T-cell (primary cell): Measurements from ENCODE around the gene SCN2B. TPM values are rescaled to one million over a fixed set of nuclear protein-coding genes. Genes with fewer than 3 reads are reported as not detected.

Source experiments
- ATAC-seq, 4 experiments: fragments of 200-7000 bp in 3 of 4; fragments of 150-1000 bp in 1 of 4; cut with Tn5 transposase; replicated peaks in 1 of 4; 1 replicate in 3 of 4; 2 replicates in 1 of 4; pipeline ENCODE4 v1.10.0; 2021; ENCODE audit warnings: moderate library complexity in 3 of 4, mild to moderate bottlenecking in 2 of 4, moderate number of reproducible peaks in 1 of 4
- CTCF ChIA-PET, 2 donors: fragments of 300-600 bp; sonication (Branson Sonifier 250); formaldehyde crosslinking; loops; one replicate each; lab custom pipeline; 2022; ENCODE audit warnings: antibody characterized with exemption in 2 of 2; lab: Charles Lee
- POLR2A ChIA-PET, 2 donors: fragments of 300-600 bp; sonication (Branson Sonifier 250); formaldehyde crosslinking; loops; one replicate each; lab custom pipeline; 2022; ENCODE audit warnings: antibody characterized with exemption in 2 of 2; lab: Charles Lee
- DNase-seq, 35 experiments: peaks; one replicate each; pipeline versions ENCODE4 v3.0.0 to v3.0.0-alpha.2; 2013 to 2023
- H3K27ac ChIP-seq: one replicate; pipeline ENCODE4 v1.5.1; 2013; ENCODE audit warnings: low read length
- H3K27me3 ChIP-seq, 2 experiments: replicated peaks in 1 of 2; 1 replicate in 1 of 2; 2 replicates in 1 of 2; pipeline versions ENCODE4 v1.6.1 to v1.7.0; 2013; ENCODE audit warnings: low read length in 1 of 2, mixed read lengths in 1 of 2; ENCODE audit not compliant: control insufficient read depth in 2 of 2, insufficient read depth in 2 of 2; ENCODE audit errors: extremely low read depth in 1 of 2
- H3K36me3 ChIP-seq, 2 donors: 1 replicate in 1 of 2; 2 replicates in 1 of 2; pipeline versions ENCODE4 v1.6.1 to v1.7.0; 2013; ENCODE audit warnings: low read length in 1 of 2; ENCODE audit not compliant: control insufficient read depth in 2 of 2, insufficient read depth in 1 of 2; ENCODE audit errors: extremely low read depth in 1 of 2
- H3K4me1 ChIP-seq, 2 experiments: 1 replicate in 1 of 2; 2 replicates in 1 of 2; pipeline versions ENCODE4 v1.6.1 to v1.7.0; 2013; ENCODE audit warnings: low read length in 2 of 2, mixed read lengths in 1 of 2; ENCODE audit not compliant: insufficient read depth in 2 of 2, control insufficient read depth in 1 of 2; ENCODE audit errors: extremely low read depth in 1 of 2
- H3K4me3 ChIP-seq, 2 donors: 1 replicate in 1 of 2; 2 replicates in 1 of 2; pipeline versions ENCODE4 v1.5.1 to v1.7.0; 2013; ENCODE audit warnings: mild to moderate bottlenecking in 2 of 2, low read length in 1 of 2, moderate library complexity in 1 of 2; ENCODE audit not compliant: control insufficient read depth in 1 of 2; ENCODE audit errors: extremely low read depth in 1 of 2
- H3K9me3 ChIP-seq: 2 replicates; pipeline ENCODE4 v1.7.0; 2013
- H3K27ac Mint-ChIP-seq, 2 donors: one replicate each; pipeline ENCODE4 v1.8.0; 2020 to 2021; ENCODE audit warnings: mild to moderate bottlenecking in 2 of 2, mixed read lengths in 2 of 2
- H3K27me3 Mint-ChIP-seq, 2 donors: one replicate each; pipeline ENCODE4 v1.8.0; 2021 to 2022; ENCODE audit warnings: mixed read lengths in 2 of 2
- H3K36me3 Mint-ChIP-seq: one replicate; pipeline ENCODE4 v1.8.0; 2021; ENCODE audit warnings: mixed read lengths
- H3K4me1 Mint-ChIP-seq, 3 donors: one replicate each; pipeline ENCODE4 v1.8.0; 2020 to 2022; ENCODE audit warnings: mixed read lengths in 3 of 3, mild to moderate bottlenecking in 1 of 3
- H3K4me3 Mint-ChIP-seq, 3 donors: one replicate each; pipeline ENCODE4 v1.8.0; 2020 to 2022; ENCODE audit warnings: mild to moderate bottlenecking in 3 of 3, mixed read lengths in 3 of 3, moderate library complexity in 3 of 3
- H3K9me3 Mint-ChIP-seq, 3 donors: one replicate each; pipeline ENCODE4 v1.8.0; 2020 to 2022; ENCODE audit warnings: mixed read lengths in 3 of 3
- WGBS: methylation state at CpG from one replicate; pipeline ENCODE4 v1.1.5; 2013; ENCODE audit warnings: missing lambda C conversion rate; ENCODE audit not compliant: insufficient coverage; 5-methylcytosine and 5-hydroxymethylcytosine counted together
- total RNA-seq, 35 experiments: library from RNA in 6 of 35; stranded (reverse) in 6 of 35; fragments of 120-200 nt in 1 of 35; gene quantifications; one replicate each; pipeline versions ENCODE4 v1.2.1 to v1.2.4 and lab custom pipeline; 2013 to 2026

SCN2B gene, protein sequence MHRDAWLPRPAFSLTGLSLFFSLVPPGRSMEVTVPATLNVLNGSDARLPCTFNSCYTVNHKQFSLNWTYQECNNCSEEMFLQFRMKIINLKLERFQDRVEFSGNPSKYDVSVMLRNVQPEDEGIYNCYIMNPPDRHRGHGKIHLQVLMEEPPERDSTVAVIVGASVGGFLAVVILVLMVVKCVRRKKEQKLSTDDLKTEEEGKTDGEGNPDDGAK
- total RNA-seq (under 1 TPM in 1 of 5 donors, not detected in 4; 0.06 TPM), total RNA-seq (lab: John Stamatoyannopoulos, UW) (0 to 0.09 (median 0) reads per million in 29 experiments)
- total RNA-seq (2013), result not detected

DNA sequence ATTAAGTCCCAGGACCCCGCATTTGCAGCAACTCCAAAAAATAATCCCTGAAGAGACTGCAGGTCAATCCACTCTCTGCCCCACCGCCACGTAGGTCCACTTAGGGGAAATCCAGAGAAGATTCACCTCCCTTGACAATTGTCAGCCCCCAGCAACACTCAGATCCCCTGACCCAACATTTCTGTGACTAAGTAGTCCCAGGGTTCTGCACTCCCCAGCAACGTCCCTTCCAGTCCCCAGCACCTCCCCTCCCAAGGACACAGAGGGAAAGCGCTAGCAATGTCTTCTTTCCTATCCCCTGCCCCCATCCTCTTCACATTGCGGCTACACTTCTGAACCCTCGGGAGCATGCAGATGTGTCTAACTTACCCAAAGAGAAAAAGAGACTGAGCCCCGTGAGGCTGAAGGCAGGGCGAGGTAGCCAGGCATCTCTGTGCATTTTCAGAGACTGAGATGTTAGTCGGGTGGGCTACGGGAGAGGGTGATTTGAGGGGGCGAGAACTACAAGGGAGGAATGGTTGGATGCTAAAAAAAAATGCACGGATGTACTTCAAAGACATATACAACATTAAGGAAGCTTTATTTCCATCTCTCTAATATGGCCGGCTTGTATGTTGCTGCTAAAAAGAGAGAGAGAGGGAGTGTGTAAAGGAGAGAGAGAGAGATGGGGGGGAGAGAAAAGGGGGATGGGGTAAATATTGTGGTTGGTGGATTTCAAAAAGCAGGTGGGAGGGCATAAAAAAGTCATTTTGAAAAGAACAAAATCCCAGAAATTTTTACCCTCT, at the start of gene SCN2B:
SCN2B (minus strand) TSS at position 647 of the 785 bp plus-strand sequence; CDS start at position 439, 208 bp downstream.
- Mint-ChIP-seq H3K4me1 (peaks cover 0 to 2% (median 2%) of the 10 kb centered on the region in 3 donors), H3K27me3 (peaks cover 10 to 13% of the 10 kb centered on the region in 2 donors), H3K27ac (no peak within 1 kb of the TSS), H3K9me3 (no peaks in the 10 kb centered on the region), H3K36me3 (no peaks in the 10 kb centered on the region), H3K4me3 (no peak within 1 kb of the TSS)
- peaks cover 0 to 9% of the 10 kb centered on the region in 2 experiments for H3K4me1 ChIP-seq
- POLR2A ChIA-PET, result no interaction called here
- H3K27me3 ChIP-seq, result peaks cover 0 to 35% of the 10 kb centered on the region in 2 experiments
- DNase-seq (no peak), ATAC-seq (no peak)
- CTCF ChIA-PET, result interaction anchor here (0.6 kb wide), 2 partner anchors 53 to 954 kb away, joined by 3 to 4 read pairs; no protein-coding TSS in a partner anchor
- no peak within 1 kb of the TSS for H3K4me3 ChIP-seq
- H3K9me3 ChIP-seq, result no peaks in the 10 kb centered on the region
- H3K27ac ChIP-seq, result no peak within 1 kb of the TSS
- WGBS, result 82% methylated on average over 5 of the region's 14 CpGs
- H3K36me3 ChIP-seq, result no peaks in the 10 kb centered on the region

DNA sequence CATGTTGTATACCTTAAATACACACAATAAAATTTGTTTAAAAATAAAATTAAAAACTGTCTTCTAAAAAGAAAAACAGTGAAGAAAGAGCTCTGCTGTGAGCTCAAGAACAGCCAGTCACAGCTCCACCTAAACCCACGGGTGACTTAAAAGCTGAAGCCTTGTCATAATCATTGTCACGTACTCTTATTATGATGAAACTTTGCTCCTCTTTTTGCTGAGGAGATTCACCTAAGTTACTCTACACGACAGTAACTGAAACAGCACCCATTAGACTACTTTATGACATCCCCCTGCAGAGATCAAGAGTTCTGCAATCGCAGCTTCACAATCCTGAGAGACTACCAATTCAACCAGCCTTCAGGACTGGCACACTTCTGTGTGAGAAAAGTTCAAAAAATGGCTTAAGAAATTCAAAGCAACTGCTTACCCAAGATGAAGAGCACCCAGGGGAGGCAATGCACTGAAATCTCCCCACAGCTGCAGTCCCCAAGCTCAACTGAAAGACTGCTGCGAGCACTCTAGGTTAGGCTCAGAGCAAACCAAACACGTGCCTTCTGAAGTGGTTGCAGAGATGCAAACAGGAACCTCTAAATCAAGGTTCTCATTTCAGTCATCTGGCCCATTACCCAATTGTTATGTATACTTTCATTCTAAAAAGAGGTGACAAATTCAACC, 48.2 kb upstream of the SCN2B start, which contains the start of gene JAML:
JAML (minus strand) TSS at position 501 of the 678 bp plus-strand sequence. CDS start 10,145 bp downstream, outside the sequence.
- Histone ChIP-seq H3K4me1 (peaks cover 73 to 75% of the 10 kb centered on the region in 2 experiments), H3K9me3 (no peaks in the 10 kb centered on the region), H3K27ac (peak within 1 kb of the TSS; percentile 84), H3K27me3 (no peaks in the 10 kb centered on the region), H3K36me3 (peaks cover 0 to 4% of the 10 kb centered on the region in 2 donors), H3K4me3 (peak within 1 kb of the TSS; percentile 63 to 87)
- peaks cover 40 to 61% (median 55%) of the 10 kb centered on the region in 3 donors for H3K4me1 Mint-ChIP-seq
- H3K27me3 Mint-ChIP-seq, result no peaks in the 10 kb centered on the region
- POLR2A ChIA-PET, result interaction anchor here (0.7 to 1.4 kb wide), 11 partner anchors 10 to 135 kb away, joined by 3 to 10 read pairs (median 4); partner anchors contain the start of genes MPZL3 (in 2 of the 2) and UBE4A (in 1 of the 2)
- H3K9me3 Mint-ChIP-seq, result no peaks in the 10 kb centered on the region
- DNase-seq (peak; percentile 39 to 86 (median 67)), ATAC-seq (peak; percentile 84 to 90 (median 90))
- peak within 1 kb of the TSS in 1 of 2 donors; percentile 94 for H3K27ac Mint-ChIP-seq
- H3K4me3 Mint-ChIP-seq, result peak within 1 kb of the TSS; percentile 83 to 91 (median 90)
- H3K36me3 Mint-ChIP-seq, result peaks cover 28% of the 10 kb centered on the region
- 5% methylated on average over 5 of the region's 6 CpGs for WGBS
- CTCF ChIA-PET, result interaction anchor here (0.5 to 1.5 kb wide), 19 partner anchors 8 to 253 kb away, joined by 3 to 20 read pairs (median 4); partner anchors contain the start of gene MPZL3 (in 1 of the 2)

DNA sequence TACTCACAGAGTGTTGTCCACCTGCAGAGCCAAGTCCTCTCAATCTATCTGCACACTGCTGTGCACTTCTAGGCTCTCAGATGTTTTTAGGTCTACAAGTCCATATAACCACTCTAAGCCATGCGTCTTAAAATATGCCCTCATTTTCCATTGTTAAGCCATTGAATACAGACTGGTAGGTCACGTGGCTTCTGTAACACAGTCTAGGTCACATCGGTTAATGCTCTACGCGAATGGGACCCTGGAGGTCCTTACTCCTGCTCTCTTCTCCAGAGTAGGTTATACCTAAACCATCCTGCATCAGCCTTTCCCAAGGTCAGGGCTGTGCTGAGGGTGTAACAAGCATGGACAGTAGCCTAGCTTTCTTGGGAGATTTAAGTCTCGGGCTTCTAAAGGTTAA, 47.6 kb upstream of the SCN2B start:
- peak overlapping the region; percentile 63 to 87 for H3K4me3 ChIP-seq
- no CpG with 5 or more reads among the region's 6 CpGs for WGBS
- no peaks in the 10 kb centered on the region for H3K9me3 ChIP-seq
- H3K27ac ChIP-seq, result peak overlapping the region; percentile 84
- no peaks in the 10 kb centered on the region for H3K9me3 Mint-ChIP-seq
- peaks cover 25% of the 10 kb centered on the region for H3K36me3 Mint-ChIP-seq
- peaks cover 0 to 4% of the 10 kb centered on the region in 2 donors for H3K36me3 ChIP-seq
- no peaks in the 10 kb centered on the region for H3K27me3 ChIP-seq
- ATAC-seq, result peak in 2 of 4 experiments; percentile 14 to 20
- CTCF ChIA-PET, result interaction anchor here (0.6 to 1.5 kb wide), 14 partner anchors 8 to 250 kb away, joined by 3 to 20 read pairs (median 4); partner anchors contain the start of gene MPZL3 (in 1 of the 2)
- H3K4me3 Mint-ChIP-seq, result peak overlapping the region; percentile 83 to 91 (median 90)
- H3K4me1 Mint-ChIP-seq, result peaks cover 47 to 67% (median 62%) of the 10 kb centered on the region in 3 donors
- H3K4me1 ChIP-seq, result peaks cover 67 to 77% of the 10 kb centered on the region in 2 experiments
- no peaks in the 10 kb centered on the region for H3K27me3 Mint-ChIP-seq
- peak overlapping the region in 1 of 2 donors; percentile 94 for H3K27ac Mint-ChIP-seq
- DNase-seq, result peak in 6 of 35 experiments; percentile 18 to 48 (median 30)
- POLR2A ChIA-PET, result interaction anchor here (0.8 to 1.4 kb wide), 10 partner anchors 10 to 136 kb away, joined by 3 to 10 read pairs (median 4); partner anchors contain the start of genes MPZL3 (in 2 of the 2) and UBE4A (in 1 of the 2)

DNA sequence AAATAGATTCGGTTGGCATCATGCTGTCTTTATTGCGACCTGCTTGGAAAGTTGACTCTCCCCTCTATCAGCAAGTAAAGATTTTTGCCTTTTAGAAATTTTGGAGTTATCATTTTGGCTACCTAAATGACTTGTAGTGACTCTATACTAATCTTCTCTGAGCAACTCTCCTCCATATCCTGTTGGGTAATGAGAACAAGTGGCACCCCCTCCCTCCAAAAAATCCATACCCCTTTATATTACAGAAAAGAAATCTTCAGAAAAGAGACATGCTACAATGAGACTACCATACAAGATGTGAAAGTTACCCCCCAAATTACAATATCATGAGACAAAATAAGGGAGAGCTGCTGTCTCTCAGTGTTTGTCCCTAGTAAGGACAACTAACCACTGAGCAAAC, 47.1 kb upstream of the SCN2B start:
- H3K27ac ChIP-seq, result peak overlapping the region; percentile 84
- peak overlapping the region; percentile 63 to 87 for H3K4me3 ChIP-seq
- Mint-ChIP-seq H3K4me1 (peaks cover 51 to 71% (median 66%) of the 10 kb centered on the region in 3 donors), H3K9me3 (no peaks in the 10 kb centered on the region), H3K36me3 (peaks cover 28% of the 10 kb centered on the region), H3K4me3 (peak overlapping the region; percentile 83 to 91 (median 90)), H3K27me3 (no peaks in the 10 kb centered on the region), H3K27ac (peak overlapping the region in 1 of 2 donors; percentile 94)
- ChIA-PET CTCF (interaction anchor here in 1 of 2 donors (1.2 to 1.5 kb wide), 3 partner anchors 18 to 28 kb away, joined by 3 to 20 read pairs (median 5); partner anchors contain the start of gene MPZL3), POLR2A (interaction anchor here in 1 of 2 donors (1.3 kb wide), 1 partner anchor 29 kb away, joined by 10 read pairs; the partner anchor contains the start of gene MPZL3)
- DNase-seq (peak in 1 of 35 experiments; percentile 34), ATAC-seq (peak in 1 of 4 experiments; percentile 17)
- H3K9me3 ChIP-seq, result no peaks in the 10 kb centered on the region
- H3K36me3 ChIP-seq, result peaks cover 0 to 4% of the 10 kb centered on the region in 2 donors
- no peaks in the 10 kb centered on the region for H3K27me3 ChIP-seq
- H3K4me1 ChIP-seq, result peaks cover 66 to 73% of the 10 kb centered on the region in 2 experiments
- no CpG with 5 or more reads among the region's 2 CpGs for WGBS

DNA sequence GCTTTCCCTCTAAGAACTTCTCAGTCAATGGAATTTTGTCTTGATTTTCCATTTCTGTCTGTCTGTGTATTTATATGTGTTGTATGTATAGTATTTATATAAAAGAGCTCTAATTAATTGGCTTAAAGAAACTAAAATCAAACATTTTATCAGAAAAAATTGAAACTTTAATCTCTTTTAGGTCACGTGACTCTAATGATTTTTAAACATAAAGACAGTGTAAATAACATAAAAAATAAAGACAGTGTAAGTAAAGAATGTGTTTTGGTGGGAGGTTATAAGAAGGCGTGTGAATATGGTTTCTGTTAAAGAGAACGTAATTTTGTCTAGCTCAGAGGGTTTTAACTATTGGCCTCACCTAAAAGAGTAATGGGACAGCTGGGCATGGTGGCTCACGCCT, 46.0 kb upstream of the SCN2B start:
- Mint-ChIP-seq H3K36me3 (peaks cover 22% of the 10 kb centered on the region), H3K4me3 (peak overlapping the region; percentile 75 to 91 (median 90)), H3K27ac (peak overlapping the region; percentile 91 to 93), H3K27me3 (no peaks in the 10 kb centered on the region), H3K4me1 (peaks cover 63 to 83% (median 77%) of the 10 kb centered on the region in 3 donors), H3K9me3 (no peaks in the 10 kb centered on the region)
- Histone ChIP-seq H3K4me3 (peak overlapping the region in 1 of 2 donors; percentile 17), H3K36me3 (peaks cover 0 to 4% of the 10 kb centered on the region in 2 donors), H3K4me1 (peaks cover 60 to 77% of the 10 kb centered on the region in 2 experiments), H3K27me3 (no peaks in the 10 kb centered on the region), H3K27ac (peak overlapping the region; percentile 84), H3K9me3 (no peaks in the 10 kb centered on the region)
- ChIA-PET CTCF (interaction anchor here (0.5 to 1.7 kb wide), 3 partner anchors 24 to 29 kb away, joined by 4 to 5 read pairs (median 4); partner anchors contain the start of gene MPZL3 (in 1 of the 2)), POLR2A (no interaction called here)
- no peak for ATAC-seq
- no CpG with 5 or more reads among the region's 4 CpGs for WGBS
- no peak for DNase-seq
